ENCODE measurements around the gene GPSM3.

DNA sequence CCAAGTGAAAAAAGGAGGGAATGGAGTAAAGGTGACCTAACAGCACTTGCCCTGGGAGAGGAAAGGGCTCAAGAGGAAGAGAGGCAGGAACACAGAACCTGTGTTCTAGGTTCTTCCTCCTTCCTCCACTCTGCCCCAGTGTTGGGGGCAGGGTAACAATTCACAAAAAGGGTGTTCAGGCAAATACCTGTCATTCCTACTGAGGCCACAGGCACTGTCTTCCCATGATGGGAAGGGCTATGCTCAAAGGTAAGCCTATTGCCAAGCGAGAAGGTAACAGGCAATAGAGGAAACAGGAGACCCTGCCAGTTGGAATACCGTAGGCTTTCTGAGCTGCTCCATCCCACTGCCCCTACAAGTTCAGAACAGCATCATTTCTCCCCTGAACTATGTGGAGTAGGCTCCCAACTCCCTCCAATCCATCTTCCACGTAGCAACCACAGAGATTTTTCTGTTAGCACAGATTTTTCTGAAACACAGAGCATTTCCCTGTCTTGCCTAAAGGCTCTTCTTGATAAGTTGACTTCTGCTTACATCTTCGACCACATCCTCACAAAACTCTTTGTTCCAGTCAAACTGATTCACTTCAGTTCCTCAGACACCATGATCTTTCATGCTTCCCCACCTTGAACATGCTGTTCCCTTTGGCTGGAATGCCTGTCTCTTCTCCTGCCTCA is 19.3 kb downstream of the GPSM3 start:
- TF ChIP-seq, protein P1, sequence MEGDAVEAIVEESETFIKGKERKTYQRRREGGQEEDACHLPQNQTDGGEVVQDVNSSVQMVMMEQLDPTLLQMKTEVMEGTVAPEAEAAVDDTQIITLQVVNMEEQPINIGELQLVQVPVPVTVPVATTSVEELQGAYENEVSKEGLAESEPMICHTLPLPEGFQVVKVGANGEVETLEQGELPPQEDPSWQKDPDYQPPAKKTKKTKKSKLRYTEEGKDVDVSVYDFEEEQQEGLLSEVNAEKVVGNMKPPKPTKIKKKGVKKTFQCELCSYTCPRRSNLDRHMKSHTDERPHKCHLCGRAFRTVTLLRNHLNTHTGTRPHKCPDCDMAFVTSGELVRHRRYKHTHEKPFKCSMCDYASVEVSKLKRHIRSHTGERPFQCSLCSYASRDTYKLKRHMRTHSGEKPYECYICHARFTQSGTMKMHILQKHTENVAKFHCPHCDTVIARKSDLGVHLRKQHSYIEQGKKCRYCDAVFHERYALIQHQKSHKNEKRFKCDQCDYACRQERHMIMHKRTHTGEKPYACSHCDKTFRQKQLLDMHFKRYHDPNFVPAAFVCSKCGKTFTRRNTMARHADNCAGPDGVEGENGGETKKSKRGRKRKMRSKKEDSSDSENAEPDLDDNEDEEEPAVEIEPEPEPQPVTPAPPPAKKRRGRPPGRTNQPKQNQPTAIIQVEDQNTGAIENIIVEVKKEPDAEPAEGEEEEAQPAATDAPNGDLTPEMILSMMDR (IDR thresholded peaks at IDR 0.05; ENCODE audit: borderline replicate concordance, extremely low read depth, low read length, poor library complexity, severe bottlenecking): no peak
- no peak for TF ChIP-seq EZH2 (IDR thresholded peaks at IDR 0.05; ENCODE audit: borderline replicate concordance, low read depth, low read length, severe bottlenecking)

All from DND-41 (cell line).